ENCODE data around the gene KYNU. TPM values are rescaled to one million over a fixed set of nuclear protein-coding genes. Genes with fewer than 3 reads are reported as not detected.

The KYNU gene
- total and polyA plus RNA-seq, 9 of the 15 experiments (the other 6 are each of a cell fraction or from before 2014, with no cell fraction given) = 2.6 to 11.6 (median 7.2) TPM

- Histone ChIP-seq H2AFZ (ENCODE audit: low read depth, low read length) (no peak overlapping the region), H3K27ac (ENCODE audit: extremely low read depth, low read depth, low read length) (no peak overlapping the region), H3K27me3 (ENCODE audit: control insufficient read depth in 2 of 2, insufficient read depth in 2 of 2, low read length in 2 of 2) (no peaks in the 10 kb centered on the region), H3K4me3 (no peak overlapping the region), H3K9me1 (ENCODE audit: control insufficient read depth, insufficient read depth, low read length) (no peaks in the 10 kb centered on the region), H4K20me1 (replicated peaks; ENCODE audit: control insufficient read depth, insufficient read depth, low read length) (no peaks in the 10 kb centered on the region), H3K9ac (ENCODE audit: insufficient read depth in 1 of 2, low read depth in 2 of 2, low read length in 2 of 2) (no peak overlapping the region), H3K4me2 (ENCODE audit: insufficient read depth, low read length) (no peak overlapping the region), H3K9me3 (replicated peaks; ENCODE audit: control insufficient read depth, insufficient read depth, low read depth, low read length) (no peaks in the 10 kb centered on the region), H3K36me3 (ENCODE audit: control insufficient read depth, insufficient read depth, low read length) (no peaks in the 10 kb centered on the region), H3K4me1 (replicated peaks in 1 of 2; ENCODE audit: control insufficient read depth in 2 of 2, insufficient read depth in 2 of 2, low read length in 2 of 2) (no peaks in the 10 kb centered on the region; a peak in 1 of 5 replicates), H3K79me2 (ENCODE audit: control insufficient read depth, insufficient read depth, low read length) (no peaks in the 10 kb centered on the region)
- no peak for FAIRE-seq
- ChIA-PET CTCF (ENCODE audit: low intra/inter-chr PET ratio) (no interaction called here), POLR2A (no interaction called here)
- 1% methylated on average over 4 of the region's 4 CpGs for WGBS (ENCODE audit: insufficient coverage, low coverage, missing lambda C conversion rate)
- no TSS peak for BruUV-seq (replicated peaks)
- in situ Hi-C loops (cut with MboI) = no loop called here
- intact Hi-C loops (cut with micrococcal nuclease) = no loop called here
- DNase-seq (ENCODE audit: extremely low read depth in 1 of 4, low spot score in 3 of 4) = no peak
- no peak for ATAC-seq
- no peak for TF ChIP-seq TOE1 (IDR thresholded peaks at IDR 0.05; ENCODE audit: borderline replicate concordance)
- no peak for TF ChIP-seq TOE1 (CRISPR knock-in tag; IDR thresholded peaks at IDR 0.05; ENCODE audit: borderline replicate concordance, low read depth)
- no peak for TF ChIP-seq ZNF707 (CRISPR knock-in tag; conservative IDR thresholded peaks at IDR 0.05)
- no peak for TF ChIP-seq ZNF347 (CRISPR knock-in tag; IDR thresholded peaks at IDR 0.05; ENCODE audit: low read depth)
- TF ChIP-seq ZNF668 (CRISPR knock-in tag; IDR thresholded peaks at IDR 0.05) = no peak
- no peak for TF ChIP-seq SMARCB1 (IDR thresholded peaks at IDR 0.05; ENCODE audit: insufficient read length, low read depth)
- TF ChIP-seq ZBTB49 (CRISPR knock-in tag; IDR thresholded peaks at IDR 0.05; ENCODE audit: borderline replicate concordance) = no peak
- TF ChIP-seq SMAD1 (IDR thresholded peaks at IDR 0.05; ENCODE audit: low read depth, low read length, partially characterized antibody) = no peak
- TF ChIP-seq SIRT6 (IDR thresholded peaks at IDR 0.05; ENCODE audit: low read depth, low read length) = no peak
- TF ChIP-seq ZNF212 (CRISPR knock-in tag; IDR thresholded peaks at IDR 0.05) = no peak
- TF ChIP-seq ZBED1 (IDR thresholded peaks at IDR 0.05) = no peak
- no peak for TF ChIP-seq SREBF1 (IDR thresholded peaks at IDR 0.05; ENCODE audit: borderline replicate concordance, low read depth, low read length)
- TF ChIP-seq RBM34 (IDR thresholded peaks at IDR 0.05; ENCODE audit: borderline replicate concordance, insufficient read depth, low read length) = no peak
- no peak for TF ChIP-seq HNRNPH1 (optimal IDR thresholded peaks at IDR 0.05; ENCODE audit: low read depth, low read length)
- no peak for TF ChIP-seq ZBTB34 (CRISPR knock-in tag; IDR thresholded peaks at IDR 0.05)
- no peak for TF ChIP-seq ZNF408 (CRISPR knock-in tag; IDR thresholded peaks at IDR 0.05; ENCODE audit: low read depth)
- TF ChIP-seq ZBTB7A (IDR thresholded peaks at IDR 0.05; ENCODE audit: borderline replicate concordance, control insufficient read depth, low read depth, low read length) = no peak
- no peak for TF ChIP-seq PHF21A (IDR thresholded peaks at IDR 0.05; ENCODE audit: borderline replicate concordance, low read depth)
These were observed 15.2 kb upstream of the KYNU start for GRCh38 chr2:142862299-142862698.

All from K562 (cell line).